GM11168 (cell line): Measurements from ENCODE around the gene AP3D1.

Source experiments
- in situ Hi-C: fragments of 300-500 bp; cut with MboI; formaldehyde crosslinking; loops from one replicate; pipeline ENCODE4 v1.12.0; 2022; ENCODE audit warnings: low sequenced_read_pairs; ENCODE audit not compliant: unreplicated experiment

AP3D1 gene

DNA sequence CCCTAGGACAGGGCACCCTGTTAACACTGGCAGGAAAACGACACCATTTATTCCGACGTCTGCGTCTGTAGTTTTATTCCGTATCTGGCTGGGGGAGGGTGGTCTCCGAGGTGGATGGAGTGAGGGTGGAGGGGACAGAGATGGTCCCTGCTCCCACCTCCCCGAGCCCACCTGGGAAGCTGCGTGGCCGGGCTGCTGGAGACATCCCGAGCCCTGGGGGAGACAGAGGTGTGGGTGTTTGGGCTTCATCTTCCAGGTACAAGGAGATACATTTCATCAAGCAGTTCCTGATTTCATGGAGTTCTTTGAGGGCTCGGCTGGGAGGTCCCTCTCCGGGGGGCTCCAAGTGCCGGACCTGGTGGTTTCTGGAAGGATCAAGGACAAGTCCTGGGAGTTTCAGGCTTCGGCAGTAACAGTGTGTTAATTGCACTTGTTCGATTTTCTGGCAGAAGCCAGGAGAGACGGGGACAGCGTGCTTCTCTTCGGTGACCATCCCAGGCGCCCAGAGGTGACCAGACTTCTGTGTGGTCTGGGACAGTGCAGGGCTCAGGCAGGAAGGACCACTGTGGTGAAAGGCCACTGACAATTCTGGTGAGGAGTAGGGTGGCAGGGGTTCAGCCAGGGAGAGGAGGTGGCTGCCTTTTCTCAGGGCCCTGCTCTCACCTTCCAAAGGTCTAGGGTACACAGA lies 80.2 kb downstream of the AP3D1 start:
- in situ Hi-C loops: loop anchor here (10.0 kb wide), 1 partner anchor 146 kb away; no protein-coding TSS in a partner anchor

- in situ Hi-C loops: loop anchor here (10.0 kb wide), 1 partner anchor 146 kb away; no protein-coding TSS in a partner anchor
Measured at GRCh38 chr19:2070436-2070827, 80.9 kb downstream of the AP3D1 start.

DNA sequence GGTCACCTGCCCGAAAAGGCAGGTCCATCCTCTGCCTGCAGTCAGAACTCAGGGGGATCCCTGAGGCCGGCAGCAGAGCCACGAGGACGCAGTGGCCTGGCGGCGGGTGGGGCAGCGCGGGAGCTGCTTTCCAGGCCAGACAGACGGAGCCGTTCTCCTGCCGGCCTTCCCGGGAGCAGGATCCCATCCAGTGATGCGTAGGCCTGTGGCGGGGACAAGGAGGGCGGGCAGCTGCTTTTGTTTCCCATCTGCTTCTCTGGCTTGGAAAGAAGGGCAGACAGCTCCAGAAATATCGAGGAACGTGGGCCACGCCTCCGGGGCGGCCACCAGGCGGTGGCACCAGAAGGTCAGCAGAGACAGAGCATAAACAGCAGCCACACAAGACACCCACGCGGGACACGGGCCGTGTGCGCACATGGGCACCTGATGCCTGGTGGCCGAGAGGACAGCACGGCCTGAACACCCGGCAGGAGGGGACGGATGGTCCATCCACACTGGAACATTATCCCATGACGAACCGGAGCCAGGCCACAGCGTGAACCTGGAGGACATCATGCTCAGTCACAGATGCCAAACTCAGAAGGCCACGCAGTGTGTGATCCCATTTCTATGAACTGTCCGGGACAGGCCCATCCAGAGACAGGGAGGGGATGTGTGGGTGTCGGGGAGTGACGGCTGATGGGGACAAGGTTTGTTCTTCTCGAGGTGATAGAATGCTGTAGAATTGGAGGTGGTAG lies 86.4 kb downstream of the AP3D1 start:
- in situ Hi-C loops: no loop called here

GRCh38 chr19:2064395-2064787 lies 87.0 kb downstream of the AP3D1 start:
- in situ Hi-C loops: no loop called here

DNA sequence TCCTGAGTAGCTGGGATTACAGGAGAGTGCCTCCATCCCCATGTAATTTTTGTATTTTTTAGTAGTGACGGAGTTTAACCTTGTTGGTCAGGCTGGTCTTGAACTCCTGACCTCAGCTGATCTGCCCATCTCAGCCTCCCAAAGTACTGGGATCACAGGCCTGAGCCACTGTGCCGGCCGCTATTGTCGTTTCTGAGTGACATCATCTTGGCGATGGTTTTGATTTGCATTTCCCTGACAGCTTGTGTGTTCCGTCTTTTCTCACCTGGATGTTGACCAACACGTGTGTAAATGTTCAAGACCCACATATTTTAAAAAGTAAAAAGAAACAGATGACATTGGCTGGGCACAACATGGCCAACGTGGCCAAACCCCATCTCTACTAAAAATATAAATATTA lies 87.5 kb downstream of the AP3D1 start:
- in situ Hi-C loops: no loop called here

DNA sequence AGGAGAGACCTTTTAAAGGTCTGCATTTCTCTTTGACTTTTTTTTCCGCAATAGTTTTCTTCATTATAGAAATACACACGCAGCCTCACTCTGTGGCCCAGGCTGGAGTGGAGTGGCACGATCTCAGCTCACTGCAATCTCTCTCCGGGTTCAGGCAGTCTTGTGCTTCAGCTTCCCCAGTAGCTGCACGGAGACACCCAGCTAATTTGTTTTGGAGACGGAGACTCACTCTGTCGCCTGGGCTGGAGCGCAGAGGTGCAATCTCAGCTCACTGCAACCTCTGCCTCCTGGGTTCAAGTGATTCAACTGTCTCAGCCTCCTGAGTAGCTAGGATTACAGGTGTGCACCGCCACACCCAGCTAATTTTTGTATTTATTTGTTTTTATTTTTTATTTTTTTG lies 88.6 kb downstream of the AP3D1 start:
- in situ Hi-C loops: no loop called here

DNA sequence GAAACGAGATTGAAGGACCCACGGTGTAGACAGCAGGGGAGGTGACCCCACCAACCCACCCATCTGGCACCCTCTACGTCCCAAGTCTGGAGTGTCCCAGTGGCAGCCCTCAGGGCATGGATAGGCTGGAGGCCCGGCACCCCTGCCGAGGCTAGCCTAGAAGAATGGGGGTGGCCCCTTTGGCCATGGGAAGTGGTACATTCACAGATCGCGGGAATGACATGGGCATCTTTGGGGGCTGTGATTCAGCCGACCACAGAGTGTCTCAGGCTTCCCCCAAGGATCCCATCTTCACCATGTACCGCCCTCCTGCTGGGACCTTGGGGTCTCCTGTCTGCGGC lies 89.0 kb downstream of the AP3D1 start:
- in situ Hi-C loops: no loop called here

- in situ Hi-C loops: no loop called here
Measured at GRCh38 chr19:2061495-2062388, 89.6 kb downstream of the AP3D1 start.

- in situ Hi-C loops: no loop called here
Measured at GRCh38 chr19:2060884-2061494, 90.4 kb downstream of the AP3D1 start.

DNA sequence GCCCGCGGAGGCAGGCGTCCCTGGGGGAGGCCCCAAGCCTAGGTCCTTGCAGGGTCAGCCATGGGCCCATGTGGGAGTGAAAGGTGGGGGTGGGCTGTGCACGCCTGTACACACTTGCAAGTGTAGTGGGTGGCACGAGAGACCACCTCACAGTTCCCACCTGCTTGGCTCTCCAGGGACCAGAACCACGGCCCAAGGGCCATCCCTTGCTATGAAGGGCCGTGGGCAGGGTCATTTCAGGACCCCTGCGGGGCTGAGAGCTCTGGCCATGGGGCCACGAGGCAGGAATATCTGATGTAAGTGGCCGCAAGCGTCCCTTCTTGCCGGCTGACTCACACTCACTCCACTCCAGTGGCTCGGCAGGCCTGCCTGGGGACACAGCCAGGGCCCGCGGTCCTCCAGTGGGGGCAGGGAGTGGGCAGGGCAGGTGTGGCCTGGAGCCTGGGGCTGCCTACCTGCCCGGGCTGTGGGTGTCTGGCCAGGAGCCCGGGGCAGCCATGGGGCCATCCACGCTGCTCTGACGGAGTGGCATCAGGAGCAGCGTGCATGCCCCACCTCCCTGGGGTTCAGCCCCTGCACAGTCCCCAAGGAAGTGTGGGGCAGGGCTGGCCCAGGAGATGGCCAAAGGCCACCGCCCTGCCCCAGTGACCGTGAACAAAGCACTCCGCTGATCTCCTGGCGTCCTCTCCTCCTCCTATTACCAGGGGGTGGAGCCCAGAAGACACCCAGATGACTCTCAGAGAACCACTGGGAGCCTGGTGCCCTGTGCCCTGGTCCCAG lies 91.8 kb downstream of the AP3D1 start:
- in situ Hi-C loops: no loop called here

GRCh38 chr19:2058570-2059421 lies 92.6 kb downstream of the AP3D1 start:
- in situ Hi-C loops: no loop called here

- in situ Hi-C loops: no loop called here
Measured at GRCh38 chr19:2057484-2058469, 93.6 kb downstream of the AP3D1 start.

GRCh38 chr19:2056837-2057192 lies 94.6 kb downstream of the AP3D1 start:
- in situ Hi-C loops: no loop called here

- in situ Hi-C loops: no loop called here
Measured at GRCh38 chr19:2055931-2056836, 95.2 kb downstream of the AP3D1 start.

DNA sequence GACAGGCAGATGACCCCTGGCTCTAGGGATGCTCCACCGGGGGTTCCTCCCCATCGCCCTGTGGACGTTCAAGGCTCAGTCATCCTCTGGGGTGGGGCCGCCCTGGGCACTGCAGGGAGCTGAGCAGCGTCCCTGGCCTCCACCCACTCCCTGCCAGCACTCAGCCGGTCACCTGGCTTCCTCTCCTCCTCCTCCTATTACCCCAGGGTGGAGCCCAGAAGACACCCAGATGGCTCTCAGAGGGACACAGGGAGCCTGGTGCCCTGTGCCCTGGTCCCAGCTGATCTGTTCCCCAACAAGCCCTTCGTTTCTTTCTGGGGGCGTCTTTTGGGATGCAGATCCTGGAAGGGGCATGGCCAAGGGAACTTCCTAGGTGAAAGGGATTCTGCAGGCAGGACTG lies 96.6 kb downstream of the AP3D1 start:
- in situ Hi-C loops: no loop called here

DNA sequence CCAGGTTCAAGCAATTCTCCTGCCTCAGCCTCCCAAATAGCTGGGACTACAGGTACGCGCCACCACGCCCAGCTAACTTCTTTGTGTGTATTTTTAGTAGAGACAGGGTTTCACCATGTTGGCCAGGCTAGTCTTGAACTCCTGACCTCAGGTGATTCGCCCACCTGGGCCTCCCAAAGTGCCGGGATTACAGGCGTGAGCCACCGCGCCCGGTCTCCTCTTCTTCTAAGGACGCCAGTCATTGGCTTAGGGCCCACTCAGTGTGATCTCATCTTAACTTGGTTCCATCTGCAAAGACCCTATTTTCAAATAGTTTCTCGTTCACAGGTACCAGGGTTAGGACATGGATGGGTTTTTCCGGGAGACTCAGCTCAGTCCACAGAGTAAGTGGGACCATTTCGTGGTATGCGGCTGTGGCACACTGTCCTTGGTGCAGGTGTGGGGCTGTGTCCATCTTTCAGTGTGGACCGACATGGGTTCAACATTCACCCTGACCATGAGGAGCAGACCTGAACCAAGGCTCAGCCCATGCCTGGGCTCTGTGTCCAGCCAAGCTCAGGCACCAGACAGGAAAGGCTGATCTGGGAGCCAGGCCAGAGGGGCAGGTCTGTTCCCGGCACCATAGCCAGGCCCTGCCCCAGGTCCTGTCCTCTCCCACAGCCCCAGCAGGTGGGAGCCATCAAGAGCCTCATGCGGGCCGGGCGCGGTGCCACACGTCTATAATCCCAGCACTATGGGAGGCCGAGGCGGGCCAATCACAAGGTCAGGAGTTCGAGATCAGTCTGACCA lies 97.6 kb downstream of the AP3D1 start:
- in situ Hi-C loops: no loop called here
